ENCODE results near the gene STN1.

GRCh38 chr10:103893817-103894216 lies 24.2 kb downstream of the STN1 start:
- TF ChIP-seq CTCF (conservative IDR thresholded peaks at IDR 0.05; ENCODE audit: low read depth, low read length) (no peak), EZH2 (IDR thresholded peaks at IDR 0.05; ENCODE audit: borderline replicate concordance, low read depth, low read length, poor library complexity, severe bottlenecking) (no peak)

Data from A673 (cell line).